ENCODE data around the gene ONECUT1.

- TF ChIP-seq CTCF (IDR thresholded peaks at IDR 0.05; ENCODE audit: low read depth, low read length) (no peak), MAX (IDR thresholded peaks at IDR 0.05; ENCODE audit: low read depth, low read length) (no peak)
Measured at GRCh38 chr15:52800828-52801747, 11.0 kb upstream of the ONECUT1 start.
